GM23248 (cell line): Measurements from ENCODE around the gene TLK2. TPM values are rescaled to one million over a fixed set of nuclear protein-coding genes. Genes with fewer than 3 reads are reported as not detected.
"Not testable (repeated sequence)": the region's sequence is repeated elsewhere in the genome, so short reads cannot be mapped to it uniquely, and the experiment has no call there.

Experiments used
- DNase-seq: peaks from one replicate; pipeline ENCODE4 v3.0.0-alpha.2; 2015
- H2AFZ ChIP-seq: fragments of 200-600 bp; sonication (generic); 2 replicates; pipeline ENCODE4 v1.6.1; 2016; ENCODE audit warnings: antibody characterized with exemption
- H3F3A ChIP-seq: fragments of 200-600 bp; sonication (generic); 2 replicates; pipeline ENCODE4 v1.6.1; 2016; ENCODE audit warnings: mild to moderate bottlenecking, antibody characterized with exemption, mixed run types; ENCODE audit not compliant: insufficient read depth
- H3K27ac ChIP-seq: fragments of 200-600 bp; sonication (generic); 2 replicates; pipeline ENCODE4 v1.5.1; 2016; ENCODE audit warnings: mild to moderate bottlenecking
- H3K27me3 ChIP-seq: fragments of 200-600 bp; sonication (generic); replicated peaks from 2 replicates; pipeline ENCODE4 v1.6.1; 2016; ENCODE audit warnings: mild to moderate bottlenecking; ENCODE audit not compliant: insufficient read depth
- H3K36me3 ChIP-seq: fragments of 200-600 bp; sonication (generic); 2 replicates; pipeline ENCODE4 v1.6.1; 2016; ENCODE audit warnings: low read depth, mild to moderate bottlenecking
- H3K4me1 ChIP-seq: fragments of 200-600 bp; sonication (generic); 2 replicates; pipeline ENCODE4 v1.6.1; 2016; ENCODE audit warnings: mild to moderate bottlenecking; ENCODE audit not compliant: insufficient read depth
- H3K4me2 ChIP-seq: fragments of 200-600 bp; sonication (generic); one replicate; pipeline ENCODE4 v1.6.1; 2016; ENCODE audit warnings: mild to moderate bottlenecking; ENCODE audit not compliant: unreplicated experiment
- H3K4me3 ChIP-seq: fragments of 200-600 bp; sonication (generic); 2 replicates; pipeline ENCODE4 v1.5.1; 2016; ENCODE audit warnings: mild to moderate bottlenecking
- H3K79me2 ChIP-seq: fragments of 200-600 bp; sonication (generic); 2 replicates; pipeline ENCODE4 v1.6.1; 2016; ENCODE audit warnings: mild to moderate bottlenecking; ENCODE audit not compliant: insufficient read depth
- H3K9ac ChIP-seq: fragments of 200-600 bp; sonication (generic); 2 replicates; pipeline ENCODE4 v1.6.1; 2016; ENCODE audit warnings: mild to moderate bottlenecking
- H3K9me2 ChIP-seq: fragments of 200-600 bp; sonication (generic); 2 replicates; pipeline ENCODE4 v1.6.1; 2016; ENCODE audit warnings: mixed run types, mild to moderate bottlenecking, moderate library complexity; ENCODE audit not compliant: insufficient read depth
- H3K9me3 ChIP-seq: fragments of 200-600 bp; sonication (generic); one replicate; pipeline ENCODE4 v1.6.1; 2017; ENCODE audit warnings: low read depth
- H4K20me1 ChIP-seq: fragments of 200-600 bp; sonication (generic); 2 replicates; pipeline ENCODE4 v1.6.0; 2016; ENCODE audit not compliant: insufficient read depth
- EZH2 ChIP-seq: fragments of 200-600 bp; sonication (generic); IDR thresholded peaks from 2 replicates; pipeline ENCODE4 v1.6.1; 2018; ENCODE audit warnings: antibody characterized with exemption, mild to moderate bottlenecking; ENCODE audit not compliant: insufficient read depth, poor library complexity, severe bottlenecking
- EZH2phosphoT487 ChIP-seq: fragments of 200-600 bp; sonication (generic); IDR thresholded peaks from 2 replicates; pipeline ENCODE4 v1.6.1; 2018; ENCODE audit warnings: antibody characterized with exemption, moderate library complexity, mild to moderate bottlenecking, low read depth; ENCODE audit not compliant: insufficient read depth
- WGBS, 2 experiments: methylation state at CpG; one replicate each; pipeline ENCODE4 v1.1.6; 2015 to 2017; ENCODE audit warnings: low lambda C conversion rate in 2 of 2, low coverage in 1 of 2; ENCODE audit errors: missing lambda C conversion rate in 2 of 2; 5-methylcytosine and 5-hydroxymethylcytosine counted together
- in situ Hi-C: fragments of 300-500 bp; cut with MboI; formaldehyde crosslinking; loops from 2 replicates; pipeline ENCODE4 v1.15.0; 2020
- polyA plus RNA-seq: library from polyadenylated mRNA; unstranded; fragments of >200 nt; fragmentation: Nextera tagmentation; extraction: Ambion mirVana; gene quantifications from 2 replicates; pipeline ENCODE4 v1.2.1, GENCODE V29; 2016
- total RNA-seq: library from RNA; depleted of rRNA; stranded (reverse); fragments of >200 nt; shearing (Covaris generic); gene quantifications from 2 replicates; pipeline ENCODE4 v1.2.3, GENCODE V29; 2014

TLK2 gene
- total and polyA plus RNA-seq, 2 experiments from 2014 or later, result 12.6 to 37.9 TPM

GRCh38 chr17:62588109-62588508 is 109.5 kb downstream of the TLK2 start:
- H3K4me2 ChIP-seq, result no peak overlapping the region
- H4K20me1 ChIP-seq, result no peaks in the 10 kb centered on the region
- H3F3A ChIP-seq, result no peaks in the 10 kb centered on the region
- in situ Hi-C loops, result no loop called here
- H3K27me3 ChIP-seq, result no peaks in the 10 kb centered on the region
- no peaks in the 10 kb centered on the region for H3K9me2 ChIP-seq
- DNase-seq, result no peak
- H3K4me3 ChIP-seq, result no peak overlapping the region
- no peaks in the 10 kb centered on the region for H3K4me1 ChIP-seq
- peaks cover 57% of the 10 kb centered on the region for H3K79me2 ChIP-seq
- WGBS, 2 experiments, result 93 to 96% methylated on average over 7 of the region's 7 CpGs
- TF ChIP-seq EZH2, result no peak
- TF ChIP-seq EZH2phosphoT487, result no peak
- H2AFZ ChIP-seq, result no peak overlapping the region
- no peak overlapping the region for H3K9ac ChIP-seq
- H3K9me3 ChIP-seq, result no peaks in the 10 kb centered on the region
- H3K36me3 ChIP-seq, result peaks cover 41% of the 10 kb centered on the region
- H3K27ac ChIP-seq, result no peak overlapping the region

GRCh38 chr17:62591333-62591732 is 112.7 kb downstream of the TLK2 start:
- 59 to 63% methylated on average over 6 of the region's 6 CpGs for WGBS, 2 experiments

DNA sequence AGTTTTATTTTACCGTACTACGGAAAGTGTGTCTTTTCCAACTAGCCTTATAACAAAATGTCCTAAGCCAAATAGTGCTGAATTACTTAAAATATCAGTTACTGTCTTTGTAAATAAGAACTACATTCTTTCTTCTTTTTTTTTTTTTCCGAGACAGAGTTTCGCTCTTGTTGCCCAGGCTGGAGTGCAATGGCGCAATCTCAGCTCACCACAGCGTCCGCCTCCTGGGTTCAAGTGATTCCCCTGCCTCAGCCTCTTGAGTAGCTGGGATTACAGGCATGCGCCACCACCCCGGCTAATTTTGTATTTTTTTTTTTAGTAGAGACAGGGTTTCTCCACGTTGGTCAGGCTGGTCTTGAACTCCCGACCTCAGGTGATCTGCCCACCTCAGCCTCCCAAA is 113.2 kb downstream of the TLK2 start:
- H3K27ac ChIP-seq, H3K9me3 ChIP-seq, H3K9me2 ChIP-seq, H4K20me1 ChIP-seq, H2AFZ ChIP-seq, DNase-seq, H3K4me1 ChIP-seq, H3K9ac ChIP-seq, H3K4me2 ChIP-seq, in situ Hi-C loops, H3F3A ChIP-seq, H3K27me3 ChIP-seq, H3K4me3 ChIP-seq: not testable (repeated sequence)
- peaks cover 32% of the 10 kb centered on the region for H3K36me3 ChIP-seq
- H3K79me2 ChIP-seq, result peaks cover 56% of the 10 kb centered on the region
- WGBS, 2 experiments, result 97 to 98% methylated on average over 11 of the region's 11 CpGs

More at GRCh38 chr17:62591333-62591732, 112.7 kb downstream of the TLK2 start:
- Histone ChIP-seq H3K4me3 (no peak overlapping the region), H3K79me2 (peaks cover 57% of the 10 kb centered on the region), H3K4me1 (no peaks in the 10 kb centered on the region), H3K9ac (no peak overlapping the region), H3F3A (no peaks in the 10 kb centered on the region), H3K27ac (no peak overlapping the region), H3K27me3 (no peaks in the 10 kb centered on the region), H3K4me2 (no peak overlapping the region), H2AFZ (no peak overlapping the region), H3K9me2 (no peaks in the 10 kb centered on the region), H3K9me3 (no peaks in the 10 kb centered on the region), H4K20me1 (no peaks in the 10 kb centered on the region), H3K36me3 (peaks cover 33% of the 10 kb centered on the region)
- in situ Hi-C loops, result no loop called here
- TF ChIP-seq EZH2 (no peak), EZH2phosphoT487 (no peak)
- DNase-seq, result no peak

GRCh38 chr17:62592341-62593099 is 113.9 kb downstream of the TLK2 start:
- DNase-seq, result peak; percentile 7
- no peak overlapping the region for H3K27ac ChIP-seq
- H4K20me1 ChIP-seq, result no peaks in the 10 kb centered on the region
- in situ Hi-C loops, result no loop called here
- no peaks in the 10 kb centered on the region for H3K4me1 ChIP-seq
- H3K27me3 ChIP-seq, result no peaks in the 10 kb centered on the region
- no peaks in the 10 kb centered on the region for H3K9me2 ChIP-seq
- H3K79me2 ChIP-seq, result peaks cover 49% of the 10 kb centered on the region
- H2AFZ ChIP-seq, result no peak overlapping the region
- peaks cover 6% of the 10 kb centered on the region; the same call in 1 of the 2 replicates for H3F3A ChIP-seq
- no peak overlapping the region for H3K4me2 ChIP-seq
- H3K36me3 ChIP-seq, result peaks cover 32% of the 10 kb centered on the region
- WGBS, 2 experiments, result 88 to 90% methylated on average over 9 of the region's 9 CpGs
- no peak overlapping the region for H3K9ac ChIP-seq
- TF ChIP-seq EZH2phosphoT487 (no peak), EZH2 (no peak)
- H3K9me3 ChIP-seq, result no peaks in the 10 kb centered on the region
- H3K4me3 ChIP-seq, result no peak overlapping the region

- Histone ChIP-seq H2AFZ (no peak overlapping the region), H3K27ac (no peak overlapping the region), H3K27me3 (no peaks in the 10 kb centered on the region), H3F3A (peaks cover 9% of the 10 kb centered on the region; the same call in 1 of the 2 replicates), H3K4me2 (no peak overlapping the region), H3K4me1 (peaks cover 11% of the 10 kb centered on the region; the same call in 1 of the 2 replicates), H3K9ac (no peak overlapping the region), H3K79me2 (peaks cover 71% of the 10 kb centered on the region), H4K20me1 (no peaks in the 10 kb centered on the region), H3K9me2 (no peaks in the 10 kb centered on the region), H3K9me3 (no peaks in the 10 kb centered on the region), H3K36me3 (peaks cover 38% of the 10 kb centered on the region), H3K4me3 (no peak overlapping the region)
- in situ Hi-C loops, result no loop called here
- TF ChIP-seq EZH2phosphoT487 (no peak), EZH2 (no peak)
- no peak for DNase-seq
- WGBS, 2 experiments, result 98 to 99% methylated on average over 5 of the region's 5 CpGs
These were observed 116.9 kb downstream of the TLK2 start for GRCh38 chr17:62595484-62595883.
